ENCODE measurements around the gene PTPRT. TPM values are rescaled to one million over a fixed set of nuclear protein-coding genes. Genes with fewer than 3 reads are reported as not detected.

Gene PTPRT
- total RNA-seq, 6 donors from 2014 or later, result 0.20 to 7.1 (median 3.8) TPM

GRCh38 chr20:43057317-43057716 is 132.4 kb downstream of the PTPRT start:
- no peaks in the 10 kb centered on the region for H3K36me3 ChIP-seq
- no peak overlapping the region for H3K27ac ChIP-seq
- ATAC-seq (ENCODE audit: low FRiP score in 2 of 2) (no peak), DNase-seq (no peak)
- no peaks in the 10 kb centered on the region for H3K9me3 ChIP-seq
- no peaks in the 10 kb centered on the region for H3K27me3 ChIP-seq
- TF ChIP-seq POLR2A (IDR thresholded peaks at IDR 0.05) (no peak), CTCF (IDR thresholded peaks at IDR 0.05) (no peak), EP300 (IDR thresholded peaks at IDR 0.05) (no peak), POLR2AphosphoS5 (IDR thresholded peaks at IDR 0.05) (no peak)
- no peak overlapping the region for H3K4me3 ChIP-seq
- no peaks in the 10 kb centered on the region for H3K4me1 ChIP-seq

DNA sequence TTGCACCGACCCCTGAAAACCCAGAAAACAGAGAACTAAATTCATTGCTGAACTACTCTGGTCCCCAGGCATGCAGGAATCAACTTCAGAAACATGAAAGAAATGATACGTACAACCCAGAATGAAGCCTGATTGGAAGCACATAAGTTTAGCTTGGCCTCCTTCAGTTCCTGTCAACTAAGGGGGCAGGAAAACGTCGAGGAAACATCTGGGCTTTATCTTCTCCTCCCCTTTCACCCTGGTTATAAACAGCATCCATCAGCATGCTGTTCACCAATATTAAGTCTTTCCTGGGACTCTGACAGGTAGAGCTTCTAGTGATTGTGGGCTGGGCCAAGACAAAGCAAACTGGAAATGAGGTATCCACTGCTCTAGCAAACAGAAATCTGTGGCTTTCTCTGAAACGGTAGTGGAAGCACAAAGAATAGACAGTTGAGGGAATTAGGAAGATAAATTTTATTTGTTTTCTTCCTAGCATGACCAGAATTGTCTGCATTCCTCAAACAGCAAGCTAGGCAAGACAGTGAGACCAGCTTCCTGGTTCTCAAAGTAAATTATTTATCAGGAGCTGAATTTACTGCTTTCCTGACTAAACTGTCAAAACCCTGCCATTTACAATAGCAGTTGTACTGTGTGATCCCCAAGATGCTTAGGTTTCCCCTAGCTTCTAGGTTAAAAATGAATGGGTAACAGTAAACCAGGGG is 134.4 kb downstream of the PTPRT start:
- ATAC-seq (ENCODE audit: low FRiP score in 2 of 2), result no peak
- 15 to 20% methylated on average over 5 of the region's 5 CpGs for WGBS, 2 donors
- H3K4me3 ChIP-seq, result no peak overlapping the region

GRCh38 chr20:43052532-43052931 is 137.2 kb downstream of the PTPRT start:
- WGBS, 2 donors, result 87 to 89% methylated on average over 1 of the region's 1 CpG
- H3K27me3 ChIP-seq, result no peaks in the 10 kb centered on the region
- DNase-seq, result no peak
- no peaks in the 10 kb centered on the region for H3K4me1 ChIP-seq
- no peak overlapping the region for H3K27ac ChIP-seq
- no peak for TF ChIP-seq CTCF (IDR thresholded peaks at IDR 0.05)
- no peak for TF ChIP-seq EP300 (IDR thresholded peaks at IDR 0.05)
- no peak for TF ChIP-seq POLR2AphosphoS5 (IDR thresholded peaks at IDR 0.05)
- TF ChIP-seq POLR2A (IDR thresholded peaks at IDR 0.05), result no peak
- no peaks in the 10 kb centered on the region for H3K9me3 ChIP-seq
- H3K36me3 ChIP-seq, result no peaks in the 10 kb centered on the region
- ATAC-seq (ENCODE audit: low FRiP score in 2 of 2), result no peak
- H3K4me3 ChIP-seq, result no peak overlapping the region

More for the DNA sequence above, 134.4 kb downstream of the PTPRT start:
- no peaks in the 10 kb centered on the region for H3K36me3 ChIP-seq
- no peak for DNase-seq
- no peaks in the 10 kb centered on the region for H3K27me3 ChIP-seq
- TF ChIP-seq CTCF (IDR thresholded peaks at IDR 0.05), result no peak
- no peaks in the 10 kb centered on the region for H3K4me1 ChIP-seq
- H3K9me3 ChIP-seq, result no peaks in the 10 kb centered on the region
- H3K27ac ChIP-seq, result no peak overlapping the region

GRCh38 chr20:43046966-43047365 is 142.7 kb downstream of the PTPRT start:
- no peak overlapping the region for H3K27ac ChIP-seq
- ATAC-seq (ENCODE audit: low FRiP score in 2 of 2), result no peak
- H3K4me1 ChIP-seq, result no peaks in the 10 kb centered on the region
- TF ChIP-seq POLR2A (IDR thresholded peaks at IDR 0.05), result no peak
- TF ChIP-seq CTCF (IDR thresholded peaks at IDR 0.05), result no peak
- no peak for TF ChIP-seq POLR2AphosphoS5 (IDR thresholded peaks at IDR 0.05)
- no peak for TF ChIP-seq EP300 (IDR thresholded peaks at IDR 0.05)
- no peaks in the 10 kb centered on the region for H3K36me3 ChIP-seq
- no peak for DNase-seq
- 48 to 55% methylated on average over 7 of the region's 7 CpGs for WGBS, 2 donors
- H3K27me3 ChIP-seq, result no peaks in the 10 kb centered on the region
- H3K4me3 ChIP-seq, result no peak overlapping the region
- no peaks in the 10 kb centered on the region for H3K9me3 ChIP-seq

DNA sequence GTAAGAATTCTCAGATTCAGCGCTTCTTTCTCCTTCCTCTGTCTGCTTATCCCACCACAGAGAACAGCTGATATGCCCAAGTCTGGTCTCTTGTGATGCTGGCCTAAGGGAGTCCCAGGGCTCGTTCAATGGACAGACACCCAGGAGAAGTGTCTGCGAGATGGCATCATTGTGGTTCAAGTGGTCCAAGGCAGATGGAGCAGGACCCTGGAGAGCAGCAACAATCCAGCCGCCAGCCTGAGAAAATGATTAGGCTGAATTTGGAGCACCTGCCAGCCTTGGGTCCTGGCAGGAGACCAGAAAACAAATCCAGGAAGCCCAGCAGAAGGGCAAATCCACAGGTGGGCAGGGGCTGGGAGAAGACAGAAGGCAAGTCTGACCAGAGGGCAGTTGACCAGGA is 145.8 kb downstream of the PTPRT start:
- H3K9me3 ChIP-seq, result no peaks in the 10 kb centered on the region
- H3K36me3 ChIP-seq, result no peaks in the 10 kb centered on the region
- ATAC-seq (ENCODE audit: low FRiP score in 2 of 2), result no peak
- 46 to 48% methylated on average over 4 of the region's 4 CpGs for WGBS, 2 donors
- no peak overlapping the region for H3K4me3 ChIP-seq
- no peak for DNase-seq
- TF ChIP-seq POLR2A (IDR thresholded peaks at IDR 0.05) (no peak), EP300 (IDR thresholded peaks at IDR 0.05) (no peak), POLR2AphosphoS5 (IDR thresholded peaks at IDR 0.05) (no peak), CTCF (IDR thresholded peaks at IDR 0.05) (no peak)
- H3K27me3 ChIP-seq, result no peaks in the 10 kb centered on the region
- no peak overlapping the region for H3K27ac ChIP-seq
- no peaks in the 10 kb centered on the region for H3K4me1 ChIP-seq
